Endothelial cell (in vitro differentiated cells): ENCODE results near the gene TBC1D9. TPM values are rescaled to one million over a fixed set of nuclear protein-coding genes. Genes with fewer than 3 reads are reported as not detected.
A peak's percentile ranks its signal among the peaks of the same experiment; 100 is the strongest.

Experiments used
- DNase-seq: peaks from one replicate; pipeline ENCODE4 v3.0.0; 2021; ENCODE audit warnings: low spot score
- H3K27ac Mint-ChIP-seq: one replicate; pipeline ENCODE4 v1.8.0; 2021; ENCODE audit warnings: mixed read lengths, inconsistent platforms; ENCODE audit not compliant: unreplicated experiment
- H3K27me3 Mint-ChIP-seq: one replicate; pipeline ENCODE4 v1.8.0; 2021; ENCODE audit warnings: mild to moderate bottlenecking, moderate library complexity, mixed read lengths, inconsistent platforms; ENCODE audit not compliant: unreplicated experiment
- H3K36me3 Mint-ChIP-seq: one replicate; pipeline ENCODE4 v1.8.0; 2021; ENCODE audit warnings: mild to moderate bottlenecking, low read depth, mixed read lengths, inconsistent platforms; ENCODE audit not compliant: unreplicated experiment
- H3K4me1 Mint-ChIP-seq: one replicate; pipeline ENCODE4 v1.8.0; 2021; ENCODE audit warnings: mild to moderate bottlenecking, mixed read lengths, inconsistent platforms; ENCODE audit not compliant: unreplicated experiment
- H3K4me3 Mint-ChIP-seq: one replicate; pipeline ENCODE4 v1.8.0; 2021; ENCODE audit warnings: mild to moderate bottlenecking, mixed read lengths, inconsistent platforms; ENCODE audit not compliant: unreplicated experiment
- H3K9me3 Mint-ChIP-seq: one replicate; pipeline ENCODE4 v1.8.0; 2021; ENCODE audit warnings: mixed read lengths, inconsistent platforms; ENCODE audit not compliant: unreplicated experiment
- CTCF ChIP-seq: fragments of 200-600 bp; sonication (generic); IDR thresholded peaks from one replicate; pipeline ENCODE4 v1.5.0; 2021; ENCODE audit warnings: antibody characterized with exemption; ENCODE audit not compliant: unreplicated experiment
- total RNA-seq: library from RNA; stranded (reverse); fragmentation: NEBNext Ultra II Directional; extraction: Animal tissue kit (Norgen Biotek cat#: 25700); gene quantifications from one replicate; pipeline ENCODE4 v1.2.1, GENCODE V29; 2021; ENCODE audit not compliant: unreplicated experiment

The TBC1D9 gene
- total RNA-seq, 1 donor from 2014 or later: 25.5 TPM

DNA sequence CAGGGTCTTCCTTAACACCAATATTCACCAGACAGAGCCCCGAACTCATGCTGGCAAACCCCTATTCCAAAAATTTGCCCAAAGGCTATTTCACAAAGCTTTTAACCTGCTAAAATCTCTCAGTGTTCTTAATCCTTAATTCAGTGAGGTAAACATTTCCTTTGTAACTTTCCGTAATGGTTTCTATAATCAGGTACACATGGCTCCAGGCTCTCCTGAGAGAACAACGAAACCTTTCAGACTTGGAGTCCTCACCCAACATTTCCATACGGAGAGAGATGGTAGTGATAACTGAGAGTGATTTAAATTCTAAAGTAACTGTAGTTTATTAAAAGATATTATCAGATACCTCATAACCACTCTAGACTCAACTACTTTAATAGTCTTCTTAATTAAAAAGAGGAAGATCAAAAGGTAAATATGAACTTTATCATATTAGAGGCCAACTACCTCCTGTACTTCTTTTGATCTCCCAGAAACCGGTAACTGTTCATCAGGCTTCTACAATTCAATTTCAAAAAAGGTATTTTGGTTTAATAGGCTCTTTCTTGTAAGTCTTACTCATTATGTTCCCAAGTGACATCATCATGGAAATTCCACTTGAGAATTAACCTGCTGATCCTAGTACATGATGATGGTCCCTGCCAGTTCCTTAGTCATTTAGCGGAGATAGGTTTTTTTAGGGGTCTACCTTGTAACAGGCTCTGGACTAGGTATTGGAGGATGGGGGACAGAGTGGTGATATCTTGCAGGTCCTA is 96.1 kb downstream of the TBC1D9 start:
- H3K36me3 Mint-ChIP-seq: peaks cover 45% of the 10 kb centered on the region

GRCh38 chr4:140654495-140654814 is 101.7 kb downstream of the TBC1D9 start:
- Mint-ChIP-seq H3K36me3 (peaks cover 46% of the 10 kb centered on the region), H3K4me3 (no peak overlapping the region), H3K9me3 (no peaks in the 10 kb centered on the region), H3K4me1 (no peaks in the 10 kb centered on the region), H3K27me3 (no peaks in the 10 kb centered on the region), H3K27ac (no peak overlapping the region)
- DNase-seq: no peak
- no peak for TF ChIP-seq CTCF

More for the DNA sequence above, 96.1 kb downstream of the TBC1D9 start:
- H3K9me3 Mint-ChIP-seq: no peaks in the 10 kb centered on the region
- peak overlapping the region; percentile 53 for H3K4me3 Mint-ChIP-seq
- no peak for DNase-seq
- H3K27ac Mint-ChIP-seq: no peak overlapping the region
- TF ChIP-seq CTCF: no peak
- H3K27me3 Mint-ChIP-seq: no peaks in the 10 kb centered on the region
- no peaks in the 10 kb centered on the region for H3K4me1 Mint-ChIP-seq

- Mint-ChIP-seq H3K9me3 (no peaks in the 10 kb centered on the region), H3K27me3 (no peaks in the 10 kb centered on the region), H3K36me3 (peaks cover 41% of the 10 kb centered on the region), H3K4me1 (no peaks in the 10 kb centered on the region), H3K27ac (no peak overlapping the region), H3K4me3 (no peak overlapping the region)
- TF ChIP-seq CTCF: no peak
- no peak for DNase-seq
Measured at GRCh38 chr4:140653718-140654494, 102.3 kb downstream of the TBC1D9 start.

DNA sequence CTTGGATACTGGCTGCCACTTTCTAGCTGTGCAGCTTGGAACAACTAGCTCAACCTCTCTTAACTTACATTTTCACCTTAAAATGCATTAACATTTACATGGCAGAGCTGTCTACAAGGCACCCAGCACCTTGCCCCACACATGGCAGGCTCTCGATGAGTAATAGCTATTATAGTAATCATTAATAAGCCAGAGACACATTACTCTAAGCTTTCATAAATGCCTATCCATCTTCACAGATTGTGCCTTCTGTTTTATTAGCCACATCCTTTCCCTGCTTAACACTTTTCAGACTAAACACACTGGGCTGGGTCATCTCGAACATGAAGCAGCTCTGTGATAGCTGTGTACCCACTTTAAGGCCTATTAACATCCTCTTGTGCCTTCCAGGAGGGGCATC is 103.6 kb downstream of the TBC1D9 start:
- Mint-ChIP-seq H3K27ac (no peak overlapping the region), H3K27me3 (no peaks in the 10 kb centered on the region), H3K4me1 (no peaks in the 10 kb centered on the region), H3K9me3 (no peaks in the 10 kb centered on the region), H3K36me3 (peaks cover 41% of the 10 kb centered on the region), H3K4me3 (no peak overlapping the region)
- TF ChIP-seq CTCF: no peak
- DNase-seq: no peak

DNA sequence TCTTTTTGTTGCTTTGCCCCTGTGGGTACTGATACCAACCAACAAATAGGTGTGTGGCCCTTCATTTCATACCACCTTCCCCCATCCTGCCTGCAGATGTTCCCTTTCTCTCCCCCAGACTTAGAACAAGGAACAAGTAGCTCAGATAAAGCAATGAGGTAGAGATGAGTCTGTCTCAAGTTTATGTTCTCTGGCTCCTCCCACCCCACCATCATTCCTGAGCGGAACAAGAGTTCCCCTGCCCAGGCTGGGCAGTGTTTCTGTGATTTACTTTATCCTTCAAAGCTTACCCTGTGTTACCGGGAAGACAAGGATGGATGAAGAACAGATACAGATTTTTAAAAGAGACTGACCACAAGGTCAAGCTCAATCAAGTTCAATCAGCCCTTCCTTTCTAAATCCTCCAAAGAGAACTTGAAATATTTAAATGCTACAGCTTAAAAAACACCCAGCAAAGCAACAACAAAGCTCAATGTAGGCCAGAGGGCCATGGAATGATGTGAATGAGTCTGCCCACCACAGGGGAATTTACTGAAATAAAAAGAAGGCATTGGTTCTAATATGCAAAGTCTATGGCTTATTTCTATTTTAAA is 107.4 kb downstream of the TBC1D9 start:
- Mint-ChIP-seq H3K9me3 (no peaks in the 10 kb centered on the region), H3K36me3 (peaks cover 28% of the 10 kb centered on the region), H3K4me1 (peaks cover 3% of the 10 kb centered on the region), H3K27me3 (peaks cover 7% of the 10 kb centered on the region), H3K4me3 (no peak overlapping the region), H3K27ac (no peak overlapping the region)
- DNase-seq: no peak
- TF ChIP-seq CTCF: no peak
